HG03439 (cell line): ENCODE data around the gene RIPK1.

ENCODE experiments used
- ATAC-seq: cut with Tn5 transposase; IDR thresholded peaks from one replicate; pipeline ENCODE4 v1.9.1; 2021; ENCODE audit warnings: mild to moderate bottlenecking, moderate library complexity; ENCODE audit not compliant: unreplicated experiment

Gene RIPK1

GRCh38 chr6:3159805-3160781 is 91.8 kb downstream of the RIPK1 start:
- ATAC-seq: no peak

DNA sequence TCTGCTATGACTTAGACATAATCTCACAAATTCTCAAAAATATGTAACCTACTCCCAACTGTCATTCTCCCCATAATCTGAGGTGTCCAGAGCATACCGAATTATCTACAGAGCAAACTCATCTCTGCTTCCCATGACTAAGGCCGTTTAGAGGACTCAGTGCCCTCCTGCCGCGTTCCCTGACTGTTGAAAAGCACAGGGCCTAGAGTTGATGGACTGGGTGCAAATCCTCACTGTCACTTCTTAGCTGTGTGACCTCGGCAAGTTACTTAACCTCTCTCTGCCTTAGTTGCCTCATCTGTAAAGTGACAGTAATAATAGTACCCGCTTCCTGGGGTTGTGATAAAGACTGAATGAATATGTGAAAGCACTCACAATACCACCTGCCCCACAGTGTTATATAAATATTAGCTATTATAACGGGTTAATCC is 93.8 kb downstream of the RIPK1 start:
- ATAC-seq: no peak

DNA sequence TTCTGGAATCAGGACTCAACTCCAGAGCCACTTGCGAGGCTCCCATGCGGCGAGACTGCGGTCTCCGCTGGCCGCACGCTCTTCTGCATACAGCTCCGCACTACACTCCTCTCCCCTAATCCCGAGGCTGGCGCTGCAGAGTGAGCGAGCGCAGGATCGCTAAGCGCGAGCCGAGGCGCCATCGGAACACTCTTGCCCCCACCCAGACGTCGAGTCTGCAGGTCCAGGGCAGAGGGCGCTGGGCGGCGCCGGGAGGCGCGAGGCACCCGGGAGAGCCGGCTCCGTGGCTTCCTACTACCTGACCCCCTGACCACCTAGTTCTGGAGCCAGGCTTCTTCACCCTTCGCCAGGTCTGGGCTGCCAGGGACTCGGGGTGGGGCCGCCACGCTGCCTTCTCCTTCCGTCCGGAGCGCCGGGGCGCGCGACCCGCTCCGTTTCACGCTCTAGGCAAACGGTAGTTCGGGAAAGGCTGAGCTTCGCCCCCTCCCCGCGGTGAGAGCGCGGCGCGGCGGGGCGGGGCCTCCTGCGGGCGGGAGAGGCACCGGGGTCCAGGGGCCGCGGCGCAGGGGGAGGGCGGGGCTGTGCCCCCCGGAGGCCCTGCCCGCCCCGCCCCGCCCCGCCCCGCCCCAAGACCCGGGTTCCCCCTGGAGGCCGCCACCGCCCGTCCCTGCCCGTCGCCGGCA is 94.4 kb downstream of the RIPK1 start:
- ATAC-seq: no peak

- ATAC-seq: no peak
Measured at GRCh38 chr6:3163248-3163594, 94.9 kb downstream of the RIPK1 start.

- no peak for ATAC-seq
Measured at GRCh38 chr6:3164388-3164787, 96.1 kb downstream of the RIPK1 start.
